A549 treated with dexamethasone at 1 μM for 4 hours (cell line): ENCODE measurements around the gene TAP2. TPM values are rescaled to one million over a fixed set of nuclear protein-coding genes. Genes with fewer than 3 reads are reported as not detected.

Source experiments
- total RNA-seq: library from RNA; stranded (reverse); fragments of 200-300 nt; extraction: Qiagen RNA extraction; gene quantifications from 5 replicates; pipeline ENCODE4 v1.2.3, GENCODE V29; 2022

The TAP2 gene
- total RNA-seq: 16.4 to 22.6 TPM (median 18.9 TPM) in 5 replicates

DNA sequence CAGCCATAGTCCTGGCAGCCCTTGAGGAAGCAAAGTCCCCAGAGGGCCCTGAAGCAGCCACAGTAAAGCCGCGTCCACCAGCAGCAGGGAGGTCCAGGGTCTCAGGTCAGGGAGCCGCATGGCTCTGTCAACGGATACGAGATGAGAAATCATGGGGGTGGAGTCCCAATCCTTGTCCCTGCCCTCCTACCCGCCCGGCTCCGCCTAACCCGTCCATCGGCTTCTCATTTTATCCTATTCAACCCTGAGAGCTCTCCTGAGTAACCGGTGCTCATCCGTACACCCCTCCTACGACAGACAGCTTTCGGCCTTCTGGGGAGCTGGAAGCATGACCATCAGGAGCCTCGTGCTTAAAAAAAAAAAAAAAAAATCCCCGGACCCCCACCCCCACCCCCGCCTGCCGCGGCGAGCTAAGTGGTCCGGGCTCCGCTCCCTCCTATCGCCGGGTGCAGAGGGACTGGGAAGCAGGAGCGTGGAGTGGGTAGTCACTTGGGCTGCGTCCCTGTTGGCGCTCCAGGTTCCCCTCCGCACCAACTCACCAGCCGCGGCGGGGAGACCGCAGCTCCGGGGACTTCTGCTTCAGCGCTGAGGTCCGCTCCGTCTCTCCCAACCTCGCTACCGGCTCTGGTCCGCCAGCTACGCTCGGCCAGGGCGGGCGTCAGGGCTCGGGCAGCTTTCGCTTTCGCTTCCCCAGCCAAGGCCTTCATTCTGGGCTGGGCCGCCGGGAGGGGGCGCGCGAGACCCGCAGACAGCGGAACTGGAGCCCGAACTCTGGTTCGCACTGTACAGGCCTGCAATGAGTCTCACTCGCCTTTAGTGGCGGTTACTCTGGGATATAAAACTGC is at the start of gene TAP2:
TAP2 (minus strand) TSS at position 626 of the 845 bp plus-strand sequence; CDS start at position 120, 506 bp downstream.

DNA sequence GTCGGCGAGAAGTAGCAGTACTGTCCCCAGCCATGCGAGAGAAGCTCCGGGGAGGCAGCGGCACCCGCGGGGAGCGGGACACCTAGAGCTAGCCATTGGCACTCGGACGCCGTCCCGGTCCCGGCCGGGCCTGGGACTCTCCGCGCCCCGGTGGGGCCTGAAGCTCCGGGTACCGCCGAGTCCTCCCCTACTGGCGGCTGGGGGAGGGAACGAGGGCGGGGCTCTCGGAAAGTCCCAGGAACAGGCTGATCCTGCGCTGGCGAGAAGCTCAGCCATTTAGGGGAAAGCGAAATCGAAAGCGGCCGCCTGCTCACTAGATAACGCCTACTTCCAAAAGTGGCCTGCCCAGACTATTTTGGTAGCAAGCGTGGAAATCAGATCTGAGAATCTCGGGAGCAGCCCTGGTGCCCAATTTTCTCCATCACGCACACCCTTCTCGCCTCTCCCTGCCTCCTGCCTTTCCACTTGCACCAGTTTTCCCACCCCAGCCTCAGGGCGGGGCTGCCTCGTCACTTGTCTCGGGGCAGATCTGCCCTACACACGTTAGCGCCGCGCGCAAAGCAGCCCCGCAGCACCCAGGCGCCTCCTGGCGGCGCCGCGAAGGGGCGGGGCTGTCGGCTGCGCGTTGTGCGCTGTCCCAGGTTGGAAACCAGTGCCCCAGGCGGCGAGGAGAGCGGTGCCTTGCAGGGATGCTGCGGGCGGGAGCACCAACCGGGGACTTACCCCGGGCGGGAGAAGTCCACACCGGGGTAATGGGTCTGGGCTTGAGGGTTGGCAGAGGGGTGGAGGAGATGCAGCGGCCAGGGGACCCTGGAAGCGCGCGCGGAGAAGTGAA is 15.2 kb upstream of the TAP2 start, which contains the start of the genes PSMB9 and TAP1:
PSMB9 (plus strand) TSS at position 652 of the 835 bp plus-strand sequence; CDS start at position 690, 38 bp downstream.
TAP1 (minus strand) TSS at position 164 of the 835 bp plus-strand sequence; CDS start at position 96, 68 bp downstream.

DNA sequence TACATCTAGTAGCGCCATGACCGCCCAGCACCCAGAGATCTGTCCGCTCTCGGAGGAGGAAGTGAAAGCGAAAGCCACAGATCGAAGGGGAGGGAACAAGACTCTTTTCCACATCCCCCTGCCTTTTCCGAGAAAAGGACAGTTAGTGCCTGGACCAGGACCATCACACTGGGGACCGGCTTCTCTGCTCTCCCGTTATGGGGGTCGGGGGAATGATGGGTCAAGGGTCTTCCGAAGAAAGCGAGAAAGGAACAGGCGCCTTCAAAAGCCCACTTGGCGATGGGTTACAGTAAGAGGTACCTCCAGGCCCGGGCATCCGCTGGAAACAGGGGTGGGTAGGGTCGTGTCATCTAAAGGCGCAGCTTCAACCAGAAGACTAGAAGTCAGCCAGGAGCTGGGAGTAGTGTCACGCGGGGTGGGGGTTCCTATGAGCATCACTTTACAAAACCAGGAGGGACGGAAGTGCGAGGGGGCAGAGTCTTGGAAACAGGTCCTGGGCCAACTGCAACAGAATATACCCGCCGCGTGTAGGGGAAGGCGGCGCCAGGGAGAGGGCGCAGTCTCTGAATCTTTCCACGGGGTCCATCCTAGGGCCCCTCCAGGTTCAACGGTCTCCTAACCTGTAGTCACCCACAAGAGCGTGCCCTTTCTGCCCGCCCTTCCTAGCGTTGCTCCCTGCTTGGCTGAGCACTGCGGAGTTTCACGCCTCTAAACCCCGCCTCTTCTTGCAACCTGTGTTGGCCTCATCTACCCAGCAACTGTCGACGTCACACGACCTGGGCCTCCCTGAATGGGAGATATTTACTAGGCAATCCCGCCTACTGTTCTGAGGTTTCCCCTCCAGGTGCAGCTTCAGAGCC is 5.7 kb upstream of the TAP2 start, which contains the start of gene PSMB8:
PSMB8 (minus strand) TSS at position 69 of the 860 bp plus-strand sequence; CDS start at position 18, 51 bp downstream.

DNA sequence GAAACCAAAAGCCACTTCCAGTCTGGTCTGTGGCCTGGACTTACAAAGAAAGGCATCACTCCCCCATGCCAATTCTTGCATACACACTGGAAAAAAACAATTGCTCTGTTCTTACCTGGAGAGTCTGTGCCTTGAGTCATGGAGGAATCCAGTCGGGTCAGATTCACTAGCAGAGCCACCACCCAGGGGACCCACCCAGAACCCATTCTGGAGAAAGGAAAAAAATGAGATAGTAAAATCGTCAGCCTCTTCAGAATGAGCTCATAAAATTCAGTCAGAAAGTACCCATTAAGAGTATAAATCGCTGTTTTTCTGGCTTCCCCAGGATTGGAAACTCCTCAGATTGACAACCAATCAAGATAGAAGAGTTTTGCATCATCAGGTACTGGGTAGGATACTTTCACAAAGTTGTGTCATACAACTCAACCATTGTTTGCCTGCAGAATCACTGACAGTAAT is 21.8 kb downstream of the TAP2 start, which contains the start of gene HLA-DOB:
HLA-DOB (minus strand) TSS at position 257 of the 459 bp plus-strand sequence; CDS start at position 206, 51 bp downstream.

Other genes with a start within 250 kb of the TAP2 start
- 0.09 TPM in 1 of 5 replicates, not detected in the others for gene HLA-DRB1, start 248.9 kb downstream of the TAP2 start, total RNA-seq
- not detected in 5 replicates for gene HLA-DQA1, start 201.3 kb downstream of the TAP2 start, total RNA-seq
- not detected in 5 replicates for gene HLA-DQB1, start 172.1 kb downstream of the TAP2 start, total RNA-seq
- not detected in 5 replicates for gene HLA-DQA2, start 97.3 kb downstream of the TAP2 start, total RNA-seq
- gene HLA-DQB2, start 75.2 kb downstream of the TAP2 start, total RNA-seq: not detected in 5 replicates
- gene HLA-DOB, start 21.7 kb downstream of the TAP2 start, total RNA-seq: 0.08 to 0.21 TPM (median 0.09 TPM) in 3 of 5 replicates, not detected in the others
- 16.6 to 22.5 TPM (median 18.3 TPM) in 5 replicates for gene PSMB8, start 5.3 kb upstream of the TAP2 start, total RNA-seq
- 33.3 to 38.0 TPM (median 35.1 TPM) in 5 replicates for gene TAP1, start 15.0 kb upstream of the TAP2 start, total RNA-seq
- gene PSMB9, start 15.5 kb upstream of the TAP2 start, total RNA-seq: 15.3 to 22.0 TPM (median 17.4 TPM) in 5 replicates
- 1.4 to 1.9 TPM (median 1.7 TPM) in 5 replicates for gene HLA-DMB, start 102.3 kb upstream of the TAP2 start, total RNA-seq
- 2.5 to 3.9 TPM (median 3.3 TPM) in 5 replicates for gene HLA-DMA, start 114.4 kb upstream of the TAP2 start, total RNA-seq
- 105 to 148 TPM (median 138 TPM) in 5 replicates for gene BRD2, start 129.9 kb upstream of the TAP2 start, total RNA-seq
- gene HLA-DOA, start 170.9 kb upstream of the TAP2 start, total RNA-seq: 0.09 TPM in 1 of 5 replicates, not detected in the others
- gene HLA-DPA1, start 234.9 kb upstream of the TAP2 start, total RNA-seq: 0.09 to 0.11 TPM in 2 of 5 replicates, not detected in the others
- not detected in 5 replicates for gene HLA-DPB1, start 237.3 kb upstream of the TAP2 start, total RNA-seq